ENCODE data around the gene C1orf167. TPM values are rescaled to one million over a fixed set of nuclear protein-coding genes. Genes with fewer than 3 reads are reported as not detected.

The C1orf167 gene
- total and polyA plus RNA-seq, 3 experiments from 2014 or later, result 0.81 TPM; not detected in 2

- Mint-ChIP-seq H3K4me3 (no peak overlapping the region), H3K9me3 (no peaks in the 10 kb centered on the region), H3K27ac (no peak overlapping the region), H3K4me1 (no peaks in the 10 kb centered on the region), H3K36me3 (no peaks in the 10 kb centered on the region), H3K27me3 (peaks cover 0 to 3% of the 10 kb centered on the region in 2 donors)
- Histone ChIP-seq H3K27me3 (ENCODE audit: insufficient read depth, low read length, poor library complexity, severe bottlenecking) (no peaks in the 10 kb centered on the region), H3K27ac (ENCODE audit: low read depth, low read length) (no peak overlapping the region), H3K4me3 (ENCODE audit: low read length) (no peak overlapping the region), H3K36me3 (ENCODE audit: insufficient read depth, low read length) (no peaks in the 10 kb centered on the region), H3K9me3 (ENCODE audit: low read length) (no peaks in the 10 kb centered on the region), H3K4me1 (ENCODE audit: insufficient read depth, low read length) (no peaks in the 10 kb centered on the region)
- ChIA-PET POLR2A (no interaction called here), CTCF (interaction anchor here (0.7 kb wide), 1 partner anchor 24 kb away, joined by 3 read pairs; no protein-coding TSS in a partner anchor)
- no peak for DNase-seq
These were observed 17.0 kb downstream of the C1orf167 start for GRCh38 chr1:11778844-11779623.

- Histone ChIP-seq H3K4me1 (ENCODE audit: insufficient read depth, low read length) (peaks cover 5% of the 10 kb centered on the region), H3K9me3 (ENCODE audit: low read length) (no peaks in the 10 kb centered on the region), H3K27ac (ENCODE audit: low read depth, low read length) (no peak overlapping the region), H3K4me3 (ENCODE audit: low read length) (no peak overlapping the region), H3K36me3 (ENCODE audit: insufficient read depth, low read length) (no peaks in the 10 kb centered on the region), H3K27me3 (ENCODE audit: insufficient read depth, low read length, poor library complexity, severe bottlenecking) (no peaks in the 10 kb centered on the region)
- ChIA-PET CTCF (no interaction called here), POLR2A (no interaction called here)
- Mint-ChIP-seq H3K4me3 (peak overlapping the region in 1 of 7 donors; percentile 63), H3K9me3 (no peaks in the 10 kb centered on the region), H3K27me3 (peaks cover 0 to 3% of the 10 kb centered on the region in 2 donors), H3K4me1 (no peaks in the 10 kb centered on the region), H3K27ac (no peak overlapping the region), H3K36me3 (no peaks in the 10 kb centered on the region)
- DNase-seq, result no peak
These were observed 17.9 kb downstream of the C1orf167 start for GRCh38 chr1:11779715-11780379.

- Histone ChIP-seq H3K4me3 (ENCODE audit: low read length) (no peak overlapping the region), H3K36me3 (ENCODE audit: insufficient read depth, low read length) (no peaks in the 10 kb centered on the region), H3K27me3 (ENCODE audit: insufficient read depth, low read length, poor library complexity, severe bottlenecking) (no peaks in the 10 kb centered on the region), H3K4me1 (ENCODE audit: insufficient read depth, low read length) (peaks cover 12% of the 10 kb centered on the region), H3K27ac (ENCODE audit: low read depth, low read length) (no peak overlapping the region), H3K9me3 (ENCODE audit: low read length) (no peaks in the 10 kb centered on the region)
- Mint-ChIP-seq H3K4me3 (no peak overlapping the region), H3K9me3 (no peaks in the 10 kb centered on the region), H3K27ac (no peak overlapping the region), H3K27me3 (peaks cover 0 to 3% of the 10 kb centered on the region in 2 donors), H3K4me1 (peaks cover 0 to 7% (median 3%) of the 10 kb centered on the region in 3 donors), H3K36me3 (no peaks in the 10 kb centered on the region)
- POLR2A ChIA-PET, result interaction anchor here (0.5 kb wide), 1 partner anchor 357 kb away, joined by 3 read pairs; no protein-coding TSS in a partner anchor
- CTCF ChIA-PET, result no interaction called here
- no peak for DNase-seq
These were observed 18.6 kb downstream of the C1orf167 start for GRCh38 chr1:11780380-11781147.

GRCh38 chr1:11781297-11781696 lies 19.3 kb downstream of the C1orf167 start:
- CTCF ChIA-PET, result no interaction called here

GRCh38 chr1:11782127-11782708 lies 20.2 kb downstream of the C1orf167 start:
- H3K4me3 ChIP-seq (ENCODE audit: low read length), result no peak overlapping the region
- H3K9me3 Mint-ChIP-seq, result no peaks in the 10 kb centered on the region
- POLR2A ChIA-PET, result no interaction called here
- H3K36me3 Mint-ChIP-seq, result no peaks in the 10 kb centered on the region
- H3K27ac Mint-ChIP-seq, result no peak overlapping the region
- CTCF ChIA-PET, result no interaction called here
- no peak for DNase-seq
- peaks cover 0 to 3% of the 10 kb centered on the region in 2 donors for H3K27me3 Mint-ChIP-seq
- no peaks in the 10 kb centered on the region for H3K27me3 ChIP-seq (ENCODE audit: insufficient read depth, low read length, poor library complexity, severe bottlenecking)
- H3K27ac ChIP-seq (ENCODE audit: low read depth, low read length), result no peak overlapping the region
- H3K4me1 ChIP-seq (ENCODE audit: insufficient read depth, low read length), result peaks cover 19% of the 10 kb centered on the region
- no peaks in the 10 kb centered on the region for H3K36me3 ChIP-seq (ENCODE audit: insufficient read depth, low read length)
- no peak overlapping the region for H3K4me3 Mint-ChIP-seq
- peaks cover 0 to 7% (median 3%) of the 10 kb centered on the region in 3 donors for H3K4me1 Mint-ChIP-seq
- no peaks in the 10 kb centered on the region for H3K9me3 ChIP-seq (ENCODE audit: low read length)

More at GRCh38 chr1:11781297-11781696, 19.3 kb downstream of the C1orf167 start:
- H3K4me3 ChIP-seq (ENCODE audit: low read length), result no peak overlapping the region
- Mint-ChIP-seq H3K4me1 (peaks cover 0 to 7% (median 3%) of the 10 kb centered on the region in 3 donors), H3K36me3 (no peaks in the 10 kb centered on the region), H3K4me3 (no peak overlapping the region), H3K9me3 (no peaks in the 10 kb centered on the region), H3K27ac (no peak overlapping the region), H3K27me3 (peaks cover 0 to 3% of the 10 kb centered on the region in 2 donors)
- peaks cover 13% of the 10 kb centered on the region for H3K4me1 ChIP-seq (ENCODE audit: insufficient read depth, low read length)
- H3K9me3 ChIP-seq (ENCODE audit: low read length), result no peaks in the 10 kb centered on the region
- DNase-seq, result no peak
- H3K36me3 ChIP-seq (ENCODE audit: insufficient read depth, low read length), result no peaks in the 10 kb centered on the region
- no peaks in the 10 kb centered on the region for H3K27me3 ChIP-seq (ENCODE audit: insufficient read depth, low read length, poor library complexity, severe bottlenecking)
- H3K27ac ChIP-seq (ENCODE audit: low read depth, low read length), result no peak overlapping the region
- POLR2A ChIA-PET, result interaction anchor here (0.5 kb wide), 1 partner anchor 356 kb away, joined by 3 read pairs; no protein-coding TSS in a partner anchor

- Histone ChIP-seq H3K27ac (ENCODE audit: low read depth, low read length) (no peak overlapping the region), H3K27me3 (ENCODE audit: insufficient read depth, low read length, poor library complexity, severe bottlenecking) (no peaks in the 10 kb centered on the region), H3K36me3 (ENCODE audit: insufficient read depth, low read length) (no peaks in the 10 kb centered on the region), H3K9me3 (ENCODE audit: low read length) (no peaks in the 10 kb centered on the region), H3K4me1 (ENCODE audit: insufficient read depth, low read length) (peaks cover 19% of the 10 kb centered on the region), H3K4me3 (ENCODE audit: low read length) (no peak overlapping the region)
- no peak for DNase-seq
- Mint-ChIP-seq H3K27me3 (peaks cover 0 to 3% of the 10 kb centered on the region in 2 donors), H3K9me3 (no peaks in the 10 kb centered on the region), H3K27ac (peak overlapping the region in 1 of 8 donors; percentile 29), H3K4me1 (peaks cover 0 to 7% (median 3%) of the 10 kb centered on the region in 3 donors), H3K4me3 (no peak overlapping the region), H3K36me3 (no peaks in the 10 kb centered on the region)
- ChIA-PET POLR2A (no interaction called here), CTCF (no interaction called here)
These were observed 21.6 kb downstream of the C1orf167 start for GRCh38 chr1:11783556-11783955.

DNA sequence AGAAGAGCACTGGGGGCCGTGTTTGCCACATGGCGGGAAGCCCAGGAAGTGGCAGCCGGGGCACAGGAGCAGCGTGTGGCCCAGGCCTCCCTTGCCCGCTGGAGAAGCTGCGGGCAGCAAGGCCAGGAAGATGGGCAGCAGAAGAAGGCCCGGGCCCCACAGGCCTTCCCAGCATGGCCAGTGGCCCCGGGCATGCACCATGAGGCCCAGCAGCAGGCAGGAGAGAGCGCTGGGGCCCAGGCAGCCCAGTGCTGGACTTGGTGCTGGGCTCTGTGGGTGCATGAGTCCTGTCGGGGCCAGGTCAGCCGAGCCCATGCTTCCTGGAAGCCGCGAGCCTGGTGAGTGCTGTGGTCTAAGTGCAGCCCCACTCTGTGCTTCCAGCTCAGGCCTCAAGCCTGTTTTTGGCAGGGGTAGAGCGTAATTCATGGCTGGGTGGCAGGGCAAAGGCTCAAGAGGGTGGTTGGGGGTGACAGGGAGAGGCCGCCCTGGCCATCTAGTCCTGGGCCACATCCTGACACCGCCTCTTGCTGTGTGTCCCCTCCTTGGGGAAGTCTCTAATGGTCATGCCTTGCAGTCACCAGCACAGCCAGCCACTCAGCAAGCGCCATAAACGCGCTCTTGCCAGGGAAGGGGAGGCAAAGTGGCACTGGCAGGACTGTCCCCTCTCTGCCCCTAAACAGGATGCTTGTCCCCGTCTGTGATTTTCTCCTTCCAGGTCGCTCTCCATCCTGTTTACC lies 22.4 kb downstream of the C1orf167 start:
- ChIA-PET CTCF (interaction anchor here (1.2 to 1.7 kb wide), 2 partner anchors 14 to 107 kb away, joined by 3 to 6 read pairs; no protein-coding TSS in a partner anchor), POLR2A (no interaction called here)
- H3K36me3 ChIP-seq (ENCODE audit: insufficient read depth, low read length), result no peaks in the 10 kb centered on the region
- Mint-ChIP-seq H3K4me1 (peaks cover 0 to 7% (median 3%) of the 10 kb centered on the region in 3 donors), H3K27ac (peak overlapping the region in 1 of 8 donors; percentile 77), H3K4me3 (peak overlapping the region in 2 of 7 donors; percentile 35 to 45), H3K36me3 (peaks cover 0 to under 1% (median 0%) of the 10 kb centered on the region in 3 donors), H3K9me3 (no peaks in the 10 kb centered on the region), H3K27me3 (peaks cover 0 to 3% of the 10 kb centered on the region in 2 donors)
- peak overlapping the region; percentile 18 for H3K27ac ChIP-seq (ENCODE audit: low read depth, low read length)
- H3K27me3 ChIP-seq (ENCODE audit: insufficient read depth, low read length, poor library complexity, severe bottlenecking), result no peaks in the 10 kb centered on the region
- H3K4me3 ChIP-seq (ENCODE audit: low read length), result peak overlapping the region; percentile 45
- peaks cover 19% of the 10 kb centered on the region for H3K4me1 ChIP-seq (ENCODE audit: insufficient read depth, low read length)
- DNase-seq, result no peak
- H3K9me3 ChIP-seq (ENCODE audit: low read length), result no peaks in the 10 kb centered on the region
